ENCODE measurements around the gene KIR3DL2. TPM values are rescaled to one million over a fixed set of nuclear protein-coding genes. Genes with fewer than 3 reads are reported as not detected.
"Not testable (repeated sequence)": the region's sequence is repeated elsewhere in the genome, so short reads cannot be mapped to it uniquely, and the experiment has no call there.

KIR3DL2 gene
- total RNA-seq, 1 experiment from 2014 or later, result not detected

- POLR2A ChIA-PET, result no interaction called here
- Histone ChIP-seq H3K4me1 (no peaks in the 10 kb centered on the region), H3K4me3 (ENCODE audit: low read depth, low read length) (no peak overlapping the region), H3K9me3 (no peaks in the 10 kb centered on the region), H3K36me3 (ENCODE audit: control insufficient read depth, insufficient read depth, low read length) (no peaks in the 10 kb centered on the region), H3K27me3 (replicated peaks; ENCODE audit: control insufficient read depth, insufficient read depth, low read length) (no peaks in the 10 kb centered on the region)
- H3K9me3 Mint-ChIP-seq (ENCODE audit: unreplicated experiment), result peaks cover 10% of the 10 kb centered on the region
- no peak for TF ChIP-seq CTCF (IDR thresholded peaks at IDR 0.05; ENCODE audit: insufficient read depth in 1 of 2, low read depth in 1 of 2, low read length in 1 of 2, severe bottlenecking in 1 of 2, unreplicated experiment in 1 of 2)
- DNase-seq, result no peak
- CTCF ChIA-PET, result no interaction called here
- intact Hi-C loops (cut with micrococcal nuclease; ENCODE audit: unreplicated experiment), result no loop called here
- H3K4me1 Mint-ChIP-seq (ENCODE audit: low read depth, unreplicated experiment), result no peaks in the 10 kb centered on the region
- no TSS peak for BruUV-seq (replicated peaks)
- no peak overlapping the region for H3K27ac Mint-ChIP-seq (ENCODE audit: unreplicated experiment)
- no peaks in the 10 kb centered on the region for H3K36me3 Mint-ChIP-seq (ENCODE audit: insufficient read depth, unreplicated experiment)
- no peak overlapping the region for H3K4me3 Mint-ChIP-seq (ENCODE audit: unreplicated experiment)
- peaks cover 3% of the 10 kb centered on the region for H3K27me3 Mint-ChIP-seq (ENCODE audit: insufficient read depth, unreplicated experiment)
Observed at GRCh38 chr19:54903303-54903702, 53.1 kb downstream of the KIR3DL2 start.

- POLR2A ChIA-PET; H3K4me3 Mint-ChIP-seq (ENCODE audit: unreplicated experiment); H3K27ac Mint-ChIP-seq (ENCODE audit: unreplicated experiment); H3K36me3 ChIP-seq (ENCODE audit: control insufficient read depth, insufficient read depth, low read length); intact Hi-C loops (cut with micrococcal nuclease; ENCODE audit: unreplicated experiment); H3K4me1 ChIP-seq; H3K4me3 ChIP-seq (ENCODE audit: low read depth, low read length); CTCF ChIA-PET; DNase-seq; H3K27me3 Mint-ChIP-seq (ENCODE audit: insufficient read depth, unreplicated experiment); H3K9me3 Mint-ChIP-seq (ENCODE audit: unreplicated experiment); H3K27me3 ChIP-seq (replicated peaks; ENCODE audit: control insufficient read depth, insufficient read depth, low read length); H3K36me3 Mint-ChIP-seq (ENCODE audit: insufficient read depth, unreplicated experiment); BruUV-seq (replicated peaks); H3K4me1 Mint-ChIP-seq (ENCODE audit: low read depth, unreplicated experiment); H3K9me3 ChIP-seq: not testable (repeated sequence)
Observed at GRCh38 chr19:54904261-54904660, 54.0 kb downstream of the KIR3DL2 start.

GRCh38 chr19:54905421-54905802 is 55.2 kb downstream of the KIR3DL2 start:
- CTCF ChIA-PET, result no interaction called here
- POLR2A ChIA-PET, result no interaction called here
- Mint-ChIP-seq H3K4me3 (ENCODE audit: unreplicated experiment) (no peak overlapping the region), H3K4me1 (ENCODE audit: low read depth, unreplicated experiment) (peaks cover under 1% of the 10 kb centered on the region), H3K27ac (ENCODE audit: unreplicated experiment) (no peak overlapping the region), H3K27me3 (ENCODE audit: insufficient read depth, unreplicated experiment) (no peaks in the 10 kb centered on the region), H3K36me3 (ENCODE audit: insufficient read depth, unreplicated experiment) (no peaks in the 10 kb centered on the region), H3K9me3 (ENCODE audit: unreplicated experiment) (no peaks in the 10 kb centered on the region)
- Histone ChIP-seq H3K4me1 (no peaks in the 10 kb centered on the region), H3K36me3 (ENCODE audit: control insufficient read depth, insufficient read depth, low read length) (no peaks in the 10 kb centered on the region), H3K4me3 (ENCODE audit: low read depth, low read length) (no peak overlapping the region), H3K9me3 (no peaks in the 10 kb centered on the region), H3K27me3 (replicated peaks; ENCODE audit: control insufficient read depth, insufficient read depth, low read length) (no peaks in the 10 kb centered on the region)
- no peak for TF ChIP-seq CTCF (IDR thresholded peaks at IDR 0.05; ENCODE audit: insufficient read depth in 1 of 2, low read depth in 1 of 2, low read length in 1 of 2, severe bottlenecking in 1 of 2, unreplicated experiment in 1 of 2)
- intact Hi-C loops (cut with micrococcal nuclease; ENCODE audit: unreplicated experiment), result no loop called here
- no TSS peak for BruUV-seq (replicated peaks)
- no peak for DNase-seq

GRCh38 chr19:54905803-54906511 is 55.7 kb downstream of the KIR3DL2 start, which contains the start of gene NCR1:
NCR1 (plus strand) TSS chr19:54906148; CDS start chr19:54906188, 40 bp downstream.
- Mint-ChIP-seq H3K4me1 (ENCODE audit: low read depth, unreplicated experiment) (peaks cover 5% of the 10 kb centered on the region), H3K4me3 (ENCODE audit: unreplicated experiment) (no peak within 1 kb of the TSS), H3K27me3 (ENCODE audit: insufficient read depth, unreplicated experiment) (no peaks in the 10 kb centered on the region), H3K36me3 (ENCODE audit: insufficient read depth, unreplicated experiment) (no peaks in the 10 kb centered on the region), H3K27ac (ENCODE audit: unreplicated experiment) (no peak within 1 kb of the TSS), H3K9me3 (ENCODE audit: unreplicated experiment) (no peaks in the 10 kb centered on the region)
- H3K4me3 ChIP-seq (ENCODE audit: low read depth, low read length), result no peak within 1 kb of the TSS
- H3K9me3 ChIP-seq, result no peaks in the 10 kb centered on the region
- no peaks in the 10 kb centered on the region for H3K36me3 ChIP-seq (ENCODE audit: control insufficient read depth, insufficient read depth, low read length)
- BruUV-seq (replicated peaks), result no TSS peak
- H3K27me3 ChIP-seq (replicated peaks; ENCODE audit: control insufficient read depth, insufficient read depth, low read length), result no peaks in the 10 kb centered on the region
- TF ChIP-seq CTCF (IDR thresholded peaks at IDR 0.05; ENCODE audit: insufficient read depth in 1 of 2, low read depth in 1 of 2, low read length in 1 of 2, severe bottlenecking in 1 of 2, unreplicated experiment in 1 of 2), result no peak
- ChIA-PET CTCF (no interaction called here), POLR2A (no interaction called here)
- intact Hi-C loops (cut with micrococcal nuclease; ENCODE audit: unreplicated experiment), result no loop called here
- no peaks in the 10 kb centered on the region for H3K4me1 ChIP-seq
- no peak for DNase-seq
